ENCODE data around the gene TLR8. TPM values are rescaled to one million over a fixed set of nuclear protein-coding genes. Genes with fewer than 3 reads are reported as not detected.
A peak's percentile ranks its signal among the peaks of the same experiment; 100 is the strongest.
"Not testable (repeated sequence)": the region's sequence is repeated elsewhere in the genome, so short reads cannot be mapped to it uniquely, and the experiment has no call there.

TLR8 gene
- total RNA-seq, 2 donors from 2014 or later, result 0.41 to 2.4 TPM

GRCh38 chrX:12936947-12937346 is 30.5 kb downstream of the TLR8 start:
- no peak for TF ChIP-seq CTCF (IDR thresholded peaks at IDR 0.05)
- Histone ChIP-seq H3K36me3 (no peaks in the 10 kb centered on the region), H3K27me3 (no peaks in the 10 kb centered on the region)

DNA sequence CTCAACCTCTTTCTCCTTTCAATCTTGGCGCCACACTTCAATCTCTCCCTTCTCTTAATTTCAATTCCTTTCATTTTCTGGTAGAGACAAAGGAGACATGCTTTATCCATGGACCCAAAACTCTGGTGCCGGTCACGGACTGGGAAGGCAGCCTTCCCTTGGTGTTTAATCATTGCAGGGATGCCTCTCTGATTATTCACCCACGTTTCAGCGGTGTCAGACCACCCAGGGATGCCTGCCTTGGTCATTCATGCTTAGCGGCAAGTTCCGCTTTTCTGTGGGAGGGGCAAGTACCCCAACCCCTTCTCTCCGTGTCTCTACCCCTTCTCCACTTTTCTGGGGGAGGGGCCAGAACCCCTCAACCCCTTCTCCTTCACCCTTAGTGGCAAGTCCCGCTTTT is 34.1 kb downstream of the TLR8 start:
- not testable (repeated sequence) for H3K36me3 ChIP-seq; H3K4me1 ChIP-seq; H3K4me3 ChIP-seq; H3K9me3 ChIP-seq; DNase-seq (ENCODE audit: low spot score); H3K27me3 ChIP-seq; H3K27ac ChIP-seq

More at GRCh38 chrX:12936947-12937346, 30.5 kb downstream of the TLR8 start:
- Histone ChIP-seq H3K4me1 (no peaks in the 10 kb centered on the region), H3K9me3 (no peaks in the 10 kb centered on the region), H3K27ac (no peak overlapping the region), H3K4me3 (no peak overlapping the region)
- DNase-seq (ENCODE audit: low spot score), result no peak

GRCh38 chrX:12943592-12943991 is 37.2 kb downstream of the TLR8 start:
- not testable (repeated sequence) for H3K27me3 ChIP-seq; H3K4me1 ChIP-seq; DNase-seq (ENCODE audit: low spot score); H3K36me3 ChIP-seq; H3K9me3 ChIP-seq; H3K27ac ChIP-seq; H3K4me3 ChIP-seq

DNA sequence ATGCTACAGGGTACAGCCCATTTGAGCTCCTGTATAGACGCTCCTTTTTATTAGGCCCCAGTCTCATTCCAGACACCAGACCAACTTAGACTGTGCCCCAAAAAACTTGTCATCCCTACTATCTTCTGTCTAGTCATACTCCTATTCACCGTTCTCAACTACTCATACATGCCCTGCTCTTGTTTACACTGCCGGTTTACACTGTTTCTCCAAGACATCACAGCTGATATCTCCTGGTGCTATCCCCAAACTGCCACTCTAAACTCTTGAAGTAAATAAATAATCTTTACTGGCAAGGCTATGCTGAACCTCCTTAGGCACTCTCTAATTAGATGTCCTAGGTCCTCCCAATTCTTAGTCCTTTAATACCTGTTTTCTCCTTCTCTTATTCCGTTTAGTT is 38.0 kb downstream of the TLR8 start:
- not testable (repeated sequence) for DNase-seq (ENCODE audit: low spot score); H3K27ac ChIP-seq; H3K4me3 ChIP-seq; H3K9me3 ChIP-seq; H3K36me3 ChIP-seq; H3K27me3 ChIP-seq; H3K4me1 ChIP-seq

DNA sequence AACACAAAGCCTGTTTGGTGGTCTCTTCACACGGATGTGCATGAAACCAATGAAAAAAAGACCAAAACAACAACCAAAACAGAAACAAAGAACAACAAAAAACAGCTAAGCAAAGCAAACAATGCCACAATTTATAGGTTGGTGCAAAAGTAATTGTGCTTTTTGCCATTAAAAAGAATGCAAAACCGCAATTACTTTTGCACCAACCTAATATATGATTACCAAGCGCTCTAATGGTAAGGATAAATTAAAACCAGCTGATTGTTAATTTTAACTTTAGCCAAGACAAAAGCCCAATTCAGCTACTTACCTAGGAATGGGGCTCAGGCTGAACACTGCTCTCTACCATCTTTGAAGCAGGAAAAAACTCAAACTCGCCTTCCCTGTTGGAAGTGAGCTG is 39.1 kb downstream of the TLR8 start:
- Histone ChIP-seq H3K36me3 (no peaks in the 10 kb centered on the region), H3K9me3 (no peaks in the 10 kb centered on the region), H3K4me1 (peaks cover 0 to 15% of the 10 kb centered on the region in 2 donors), H3K27ac (no peak overlapping the region), H3K4me3 (no peak overlapping the region), H3K27me3 (no peaks in the 10 kb centered on the region)
- DNase-seq (ENCODE audit: low spot score), result no peak
- TF ChIP-seq CTCF (IDR thresholded peaks at IDR 0.05), result no peak

GRCh38 chrX:12946406-12946805 is 40.0 kb downstream of the TLR8 start:
- Histone ChIP-seq H3K27ac (no peak overlapping the region), H3K9me3 (no peaks in the 10 kb centered on the region), H3K4me1 (peaks cover 0 to 15% of the 10 kb centered on the region in 2 donors), H3K36me3 (no peaks in the 10 kb centered on the region), H3K4me3 (no peak overlapping the region), H3K27me3 (no peaks in the 10 kb centered on the region)
- no peak for TF ChIP-seq CTCF (IDR thresholded peaks at IDR 0.05)
- DNase-seq (ENCODE audit: low spot score), result no peak

DNA sequence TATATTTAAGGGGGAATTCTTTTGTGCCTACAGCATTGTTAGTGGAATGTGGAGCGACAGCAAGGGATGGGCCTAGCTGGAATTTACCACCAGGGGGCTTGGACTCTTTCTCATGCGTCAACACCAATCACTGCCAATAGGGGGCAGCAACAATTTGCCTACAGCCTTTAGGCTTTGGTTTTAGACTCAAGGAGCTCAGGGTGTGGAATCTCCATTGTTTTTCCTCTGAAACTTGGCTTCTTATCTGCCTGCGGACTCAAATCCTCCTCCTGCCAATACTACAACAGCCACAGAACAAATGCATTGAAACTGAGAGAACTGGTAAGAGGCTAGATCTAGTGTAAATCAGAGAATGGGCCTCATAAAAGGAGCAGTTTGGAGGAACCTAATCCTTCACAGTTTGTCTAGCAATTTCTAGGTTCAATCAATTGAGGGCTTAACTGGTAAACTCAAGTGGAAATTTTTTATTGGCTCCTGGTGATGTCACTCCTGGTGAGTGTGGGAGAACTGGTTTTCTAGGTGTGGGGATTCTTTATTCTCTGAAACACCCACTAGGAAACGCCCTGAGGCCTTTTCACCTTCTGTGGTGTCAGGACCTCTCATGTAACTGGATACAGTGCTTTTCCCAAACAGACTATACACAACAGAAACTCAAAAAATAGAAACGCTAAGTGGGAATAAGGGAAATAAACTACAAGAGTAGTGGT is 40.6 kb downstream of the TLR8 start:
- peak; percentile 72 to 90 for TF ChIP-seq CTCF (IDR thresholded peaks at IDR 0.05)
- Histone ChIP-seq H3K4me1 (peaks cover 0 to 15% of the 10 kb centered on the region in 2 donors), H3K36me3 (no peaks in the 10 kb centered on the region), H3K27me3 (no peaks in the 10 kb centered on the region), H3K4me3 (no peak overlapping the region), H3K9me3 (no peaks in the 10 kb centered on the region), H3K27ac (peak overlapping the region in 1 of 2 donors; percentile 44)
- peak; percentile 86 for DNase-seq (ENCODE audit: low spot score)

All from right atrium auricular region (tissue), 2 donors.